Esophagus muscularis mucosa (tissue), 4 donors: Measurements from ENCODE around the gene TMEM207.

Experiments used
- EP300 ChIP-seq: sonication (generic); formaldehyde crosslinking; IDR thresholded peaks from one replicate; pipeline ENCODE4 v1.6.1; 2017; ENCODE audit warnings: antibody characterized with exemption
- POLR2A ChIP-seq: fragments of 450-650 bp; IDR thresholded peaks from one replicate; pipeline ENCODE4 v1.6.1; 2017; ENCODE audit warnings: antibody characterized with exemption, moderate library complexity, mild to moderate bottlenecking, low read depth
- TF ChIP-seq, protein P1 (sequence below), 3 experiments: fragments of 200-600 bp in 2 of 3; fragments of 450-650 bp in 1 of 3; sonication (generic) in 2 of 3; IDR thresholded peaks; one replicate each; pipeline ENCODE4 v1.5.1; 2017 to 2019; ENCODE audit warnings: antibody characterized with exemption in 3 of 3, mild to moderate bottlenecking in 2 of 3, moderate library complexity in 1 of 3

DNA sequence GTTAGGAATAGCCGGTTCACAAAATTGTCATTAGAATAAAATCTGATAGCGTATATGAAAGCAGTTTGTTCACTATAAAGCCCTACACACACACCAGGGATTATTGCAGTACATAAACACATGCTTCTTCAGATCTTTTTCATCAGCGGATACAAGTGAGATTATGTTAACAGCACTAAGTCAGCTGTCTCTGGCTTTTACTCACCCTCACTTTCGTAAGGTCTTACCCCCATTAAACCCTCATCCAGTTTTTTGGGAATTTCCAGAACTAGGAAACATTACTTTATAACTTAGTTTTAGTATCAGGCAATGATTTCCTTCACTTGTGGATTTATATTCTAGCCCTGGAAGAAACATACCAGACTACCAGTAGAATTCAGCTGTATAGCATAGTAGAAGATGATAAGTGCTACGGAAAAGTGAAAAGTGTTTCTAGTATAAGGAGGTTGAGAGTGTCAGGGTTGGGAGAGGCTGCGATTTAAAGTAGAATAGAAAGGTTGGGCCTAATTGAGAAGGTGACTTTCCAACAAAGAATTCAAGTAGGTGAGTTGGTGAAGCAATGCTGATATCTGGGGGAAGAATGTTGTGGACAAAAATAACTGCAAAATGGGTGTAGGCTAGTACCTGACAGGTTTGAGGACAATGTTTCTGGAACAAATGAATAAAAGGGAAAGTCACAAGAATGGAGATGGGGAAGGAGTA, 22.7 kb downstream of the TMEM207 start:
- TF ChIP-seq EP300 (no peak), POLR2A (no peak)
- TF ChIP-seq, protein P1, sequence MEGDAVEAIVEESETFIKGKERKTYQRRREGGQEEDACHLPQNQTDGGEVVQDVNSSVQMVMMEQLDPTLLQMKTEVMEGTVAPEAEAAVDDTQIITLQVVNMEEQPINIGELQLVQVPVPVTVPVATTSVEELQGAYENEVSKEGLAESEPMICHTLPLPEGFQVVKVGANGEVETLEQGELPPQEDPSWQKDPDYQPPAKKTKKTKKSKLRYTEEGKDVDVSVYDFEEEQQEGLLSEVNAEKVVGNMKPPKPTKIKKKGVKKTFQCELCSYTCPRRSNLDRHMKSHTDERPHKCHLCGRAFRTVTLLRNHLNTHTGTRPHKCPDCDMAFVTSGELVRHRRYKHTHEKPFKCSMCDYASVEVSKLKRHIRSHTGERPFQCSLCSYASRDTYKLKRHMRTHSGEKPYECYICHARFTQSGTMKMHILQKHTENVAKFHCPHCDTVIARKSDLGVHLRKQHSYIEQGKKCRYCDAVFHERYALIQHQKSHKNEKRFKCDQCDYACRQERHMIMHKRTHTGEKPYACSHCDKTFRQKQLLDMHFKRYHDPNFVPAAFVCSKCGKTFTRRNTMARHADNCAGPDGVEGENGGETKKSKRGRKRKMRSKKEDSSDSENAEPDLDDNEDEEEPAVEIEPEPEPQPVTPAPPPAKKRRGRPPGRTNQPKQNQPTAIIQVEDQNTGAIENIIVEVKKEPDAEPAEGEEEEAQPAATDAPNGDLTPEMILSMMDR (IDR thresholded peaks at IDR 0.05): no peak
